HCT116 (cell line): ENCODE results near the gene ZNF775. TPM values are rescaled to one million over a fixed set of nuclear protein-coding genes. Genes with fewer than 3 reads are reported as not detected.

Source experiments
- ATAC-seq: fragments of 200-7000 bp; cut with Tn5 transposase; 2 replicates; pipeline ENCODE4 v1.9.1; 2020; ENCODE audit warnings: mild to moderate bottlenecking, moderate library complexity
- BruUV-seq: library from RNA; stranded (reverse); fragments of 400-500 nt; replicated peaks from 2 replicates; lab custom pipeline; 2021; lab: Mats Ljungman, UMichigan
- CTCF ChIA-PET: fragments of 300-600 bp; sonication (Branson Sonifier 250); formaldehyde crosslinking; loops from one replicate; lab custom pipeline; 2021; ENCODE audit warnings: antibody characterized with exemption; lab: Charles Lee
- POLR2A ChIA-PET: fragments of 300-600, 350-600 bp; sonication (Branson Sonifier 250); formaldehyde crosslinking; loops from one replicate; lab custom pipeline; 2021; ENCODE audit warnings: antibody characterized with exemption; lab: Charles Lee
- RAD21 ChIA-PET, 2 experiments: fragments of 300-600 bp; sonication (Branson Sonifier 250); formaldehyde crosslinking; loops; one replicate each; lab custom pipeline; 2023; ENCODE audit warnings: low total read pairs in 2 of 2; ENCODE audit not compliant: uncharacterized antibody in 2 of 2, unreplicated experiment in 2 of 2, low non-redundant PET in 1 of 2; lab: Charles Lee
- DNase-seq: peaks from one replicate; pipeline ENCODE4 v3.0.0-alpha.2; 2010; ENCODE audit warnings: low read depth, low spot score
- H2AFZ ChIP-seq: fragments of 200-600 bp; shearing (Covaris generic), sonication (generic); 2 replicates; pipeline ENCODE4 v1.6.1; 2017; ENCODE audit warnings: low read depth, mixed run types, mixed read lengths, antibody characterized with exemption, low read length; ENCODE audit not compliant: poor library complexity, severe bottlenecking
- H3K27ac ChIP-seq: 2 replicates; pipeline ENCODE4 v1.5.1; 2012; ENCODE audit warnings: low read depth, low read length
- H3K27me3 ChIP-seq: fragments of 200-600 bp; sonication (generic); 2 replicates; pipeline ENCODE4 v1.6.1; 2016; ENCODE audit warnings: mixed run types, low read length, mixed read lengths; ENCODE audit not compliant: insufficient read depth
- H3K36me3 ChIP-seq, 2 experiments: fragments of 200-500 bp in 1 of 2; fragments of 200-600 bp in 1 of 2; sonication (Bioruptor generic) in 1 of 2; sonication (generic) in 1 of 2; 2 replicates each; pipeline versions ENCODE4 v1.5.1 to v1.6.1; 2014 to 2016; ENCODE audit warnings: low read length in 2 of 2, inconsistent platforms in 1 of 2, mixed read lengths in 1 of 2, mixed run types in 1 of 2; ENCODE audit not compliant: insufficient read depth in 2 of 2, control insufficient read depth in 1 of 2
- H3K4me1 ChIP-seq, 2 experiments: fragments of 200-600 bp in 1 of 2; sonication (generic) in 1 of 2; 2 replicates each; pipeline versions ENCODE4 v1.5.1 to v1.6.1; 2012 to 2017; ENCODE audit warnings: low read length in 2 of 2, inconsistent platforms in 1 of 2, mild to moderate bottlenecking in 1 of 2, mixed read lengths in 1 of 2, mixed run types in 1 of 2, moderate library complexity in 1 of 2; ENCODE audit not compliant: insufficient read depth in 2 of 2, control insufficient read depth in 1 of 2
- H3K4me2 ChIP-seq: fragments of 200-600 bp; sonication (generic); 2 replicates; pipeline ENCODE4 v1.6.1; 2017; ENCODE audit warnings: mixed run types, low read length, mixed read lengths
- H3K4me3 ChIP-seq, 2 experiments: fragments of 200-600 bp in 1 of 2; sonication (generic) in 1 of 2; replicated peaks in 1 of 2; 2 replicates each; pipeline ENCODE4 v1.5.1; 2011 to 2016; ENCODE audit warnings: low read length in 2 of 2, control low read depth in 1 of 2, low read depth in 1 of 2, mild to moderate bottlenecking in 1 of 2, mixed read lengths in 1 of 2, mixed run types in 1 of 2
- H3K79me2 ChIP-seq: fragments of 200-600 bp; sonication (generic); 2 replicates; pipeline ENCODE4 v1.6.1; 2017; ENCODE audit warnings: mild to moderate bottlenecking, mixed run types, low read length, moderate library complexity, mixed read lengths; ENCODE audit not compliant: insufficient read depth
- H3K9ac ChIP-seq: fragments of 200-600 bp; sonication (generic); 2 replicates; pipeline ENCODE4 v1.6.1; 2016; ENCODE audit warnings: low read length, mixed read lengths
- H3K9me2 ChIP-seq: fragments of 200-600 bp; sonication (generic), shearing (Covaris generic); 2 replicates; pipeline ENCODE4 v1.6.1; 2017; ENCODE audit warnings: mixed run types, mild to moderate bottlenecking, moderate library complexity; ENCODE audit not compliant: insufficient read depth
- H3K9me3 ChIP-seq, 2 experiments: fragments of 200-500 bp in 1 of 2; fragments of 200-600 bp in 1 of 2; sonication (Bioruptor generic) in 1 of 2; sonication (generic) in 1 of 2; 2 replicates each; pipeline ENCODE4 v1.6.1; 2014 to 2017; ENCODE audit warnings: low read length in 2 of 2, mixed read lengths in 2 of 2, inconsistent platforms in 1 of 2, low read depth in 1 of 2, mild to moderate bottlenecking in 1 of 2, mixed run types in 1 of 2, moderate library complexity in 1 of 2; ENCODE audit not compliant: control insufficient read depth in 1 of 2, insufficient read depth in 1 of 2
- H4K20me1 ChIP-seq: fragments of 200-600 bp; sonication (generic), shearing (Covaris generic); 2 replicates; pipeline ENCODE4 v1.6.1; 2017; ENCODE audit warnings: mixed run types, mild to moderate bottlenecking, moderate library complexity; ENCODE audit not compliant: insufficient read depth
- CBX3 ChIP-seq: IDR thresholded peaks from 2 replicates; pipeline ENCODE4 v1.6.1; 2012; ENCODE audit warnings: low read depth
- CEBPB ChIP-seq: IDR thresholded peaks from 2 replicates; pipeline ENCODE4 v1.6.1; 2012; ENCODE audit warnings: low read depth
- ELF1 ChIP-seq: IDR thresholded peaks from 2 replicates; pipeline ENCODE4 v1.6.1; 2012; ENCODE audit warnings: low read depth, borderline replicate concordance
- EZH2 ChIP-seq: fragments of 200-600 bp; sonication (generic); IDR thresholded peaks from 2 replicates; pipeline ENCODE4 v1.6.1; 2017; ENCODE audit warnings: antibody characterized with exemption, mixed run types
- EZH2phosphoT487 ChIP-seq: fragments of 200-600 bp; IDR thresholded peaks from 2 replicates; pipeline ENCODE4 v1.6.1; 2018; ENCODE audit warnings: antibody characterized with exemption, borderline replicate concordance
- FOSL1 ChIP-seq: IDR thresholded peaks from 2 replicates; pipeline ENCODE4 v1.6.1; 2012; ENCODE audit warnings: low read depth
- POLR2AphosphoS5 ChIP-seq: IDR thresholded peaks from 2 replicates; pipeline ENCODE4 v1.6.1; 2011; ENCODE audit warnings: mild to moderate bottlenecking, low read depth, low read length, moderate library complexity
- RAD21 ChIP-seq: IDR thresholded peaks from 2 replicates; pipeline ENCODE4 v1.6.1; 2012; ENCODE audit warnings: low read depth, mild to moderate bottlenecking
- REST ChIP-seq: IDR thresholded peaks from 2 replicates; pipeline ENCODE4 v1.6.1; 2012; ENCODE audit warnings: low read depth
- SIN3A ChIP-seq: IDR thresholded peaks from 2 replicates; pipeline ENCODE4 v1.6.1; 2012; ENCODE audit warnings: low read depth
- SP1 ChIP-seq: IDR thresholded peaks from 2 replicates; pipeline ENCODE4 v1.6.1; 2012; ENCODE audit warnings: low read depth
- SRF ChIP-seq: IDR thresholded peaks from 2 replicates; pipeline ENCODE4 v1.6.1; 2012; ENCODE audit warnings: low read depth
- YY1 ChIP-seq: IDR thresholded peaks from 2 replicates; pipeline ENCODE4 v1.6.1; 2011; ENCODE audit warnings: low read length, low read depth, moderate library complexity, mild to moderate bottlenecking; ENCODE audit not compliant: insufficient replicate concordance; ENCODE audit errors: extremely low read depth
- ZBTB33 ChIP-seq: IDR thresholded peaks from 2 replicates; pipeline ENCODE4 v1.6.1; 2011; ENCODE audit warnings: mild to moderate bottlenecking, low read length, moderate library complexity; ENCODE audit not compliant: insufficient replicate concordance; ENCODE audit errors: extremely low read depth
- ZFX ChIP-seq: fragments of 450-650 bp; IDR thresholded peaks from 2 replicates; pipeline ENCODE4 v1.6.1; 2017
- ZNF274 ChIP-seq: fragments of 200-500 bp; sonication (Bioruptor generic); IDR thresholded peaks from 2 replicates; pipeline ENCODE4 v1.6.1; 2014; ENCODE audit warnings: mild to moderate bottlenecking, low read depth, low read length, inconsistent platforms
- intact Hi-C: fragments of 100-400 bp; cut with micrococcal nuclease; formaldehyde crosslinking; loops from 2 replicates; pipeline ENCODE4 v1.10.0; 2022
- total RNA-seq: library from RNA; stranded (reverse); gene quantifications from one replicate; pipeline ENCODE4 v1.2.1, GENCODE V29; 2021; ENCODE audit not compliant: unreplicated experiment
- TF ChIP-seq, protein P1 (sequence below), 3 experiments: fragments of 200-600 bp in 1 of 3; sonication (generic) in 1 of 3; IDR thresholded peaks in 2 of 3; conservative IDR thresholded peaks in 1 of 3; 2 replicates each; pipeline ENCODE4 v1.5.1; 2012 to 2017; ENCODE audit warnings: low read depth in 2 of 3, low read length in 2 of 3, antibody characterized with exemption in 1 of 3, borderline replicate concordance in 1 of 3, control low read depth in 1 of 3, mild to moderate bottlenecking in 1 of 3, mixed read lengths in 1 of 3, mixed run types in 1 of 3, moderate library complexity in 1 of 3; ENCODE audit not compliant: insufficient read depth in 1 of 3

ZNF775 gene
- total RNA-seq, 1 experiment from 2014 or later: 4.5 TPM

GRCh38 chr7:150403376-150404171, 24.4 kb downstream of the ZNF775 start:
- H3K27ac ChIP-seq: no peak overlapping the region
- DNase-seq (no peak), ATAC-seq (no peak)
- H2AFZ ChIP-seq: no peak overlapping the region
- H3K4me1 ChIP-seq: peaks cover 24 to 50% of the 10 kb centered on the region in 2 experiments
- intact Hi-C loops: loop anchor here (5.0 kb wide), 1 partner anchor 36 kb away; the partner anchor contains the start of gene REPIN1
- H3K9ac ChIP-seq: no peak overlapping the region
- ChIA-PET CTCF (no interaction called here), POLR2A (no interaction called here), RAD21 (no interaction called here)
- no peaks in the 10 kb centered on the region for H3K36me3 ChIP-seq
- no peaks in the 10 kb centered on the region for H4K20me1 ChIP-seq
- no peak overlapping the region for H3K4me3 ChIP-seq
- TF ChIP-seq RAD21 (no peak), ZBTB33 (no peak), REST (no peak), FOSL1 (no peak), EZH2phosphoT487 (no peak), SIN3A (no peak), CBX3 (no peak), ELF1 (no peak), SP1 (no peak), EZH2 (no peak), ZNF274 (no peak), YY1 (no peak), SRF (no peak), POLR2AphosphoS5 (no peak), ZFX (no peak), CEBPB (no peak)
- TF ChIP-seq, protein P1, sequence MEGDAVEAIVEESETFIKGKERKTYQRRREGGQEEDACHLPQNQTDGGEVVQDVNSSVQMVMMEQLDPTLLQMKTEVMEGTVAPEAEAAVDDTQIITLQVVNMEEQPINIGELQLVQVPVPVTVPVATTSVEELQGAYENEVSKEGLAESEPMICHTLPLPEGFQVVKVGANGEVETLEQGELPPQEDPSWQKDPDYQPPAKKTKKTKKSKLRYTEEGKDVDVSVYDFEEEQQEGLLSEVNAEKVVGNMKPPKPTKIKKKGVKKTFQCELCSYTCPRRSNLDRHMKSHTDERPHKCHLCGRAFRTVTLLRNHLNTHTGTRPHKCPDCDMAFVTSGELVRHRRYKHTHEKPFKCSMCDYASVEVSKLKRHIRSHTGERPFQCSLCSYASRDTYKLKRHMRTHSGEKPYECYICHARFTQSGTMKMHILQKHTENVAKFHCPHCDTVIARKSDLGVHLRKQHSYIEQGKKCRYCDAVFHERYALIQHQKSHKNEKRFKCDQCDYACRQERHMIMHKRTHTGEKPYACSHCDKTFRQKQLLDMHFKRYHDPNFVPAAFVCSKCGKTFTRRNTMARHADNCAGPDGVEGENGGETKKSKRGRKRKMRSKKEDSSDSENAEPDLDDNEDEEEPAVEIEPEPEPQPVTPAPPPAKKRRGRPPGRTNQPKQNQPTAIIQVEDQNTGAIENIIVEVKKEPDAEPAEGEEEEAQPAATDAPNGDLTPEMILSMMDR (IDR thresholded peaks at IDR 0.05 in 2 of 3, conservative IDR thresholded peaks at IDR 0.05 in 1 of 3; ENCODE audit: borderline replicate concordance in 1 of 3, insufficient read depth in 1 of 3, low read depth in 2 of 3, low read length in 2 of 3): no peak
- H3K9me2 ChIP-seq: no peaks in the 10 kb centered on the region
- no TSS peak for BruUV-seq
- no peaks in the 10 kb centered on the region for H3K27me3 ChIP-seq
- H3K9me3 ChIP-seq: no peaks in the 10 kb centered on the region
- no peaks in the 10 kb centered on the region for H3K79me2 ChIP-seq
- no peak overlapping the region for H3K4me2 ChIP-seq
